Measurements from ENCODE around the gene IFNL2. TPM values are rescaled to one million over a fixed set of nuclear protein-coding genes. Genes with fewer than 3 reads are reported as not detected.

IFNL2 gene
- total RNA-seq, 1 donor from 2014 or later = not detected

DNA sequence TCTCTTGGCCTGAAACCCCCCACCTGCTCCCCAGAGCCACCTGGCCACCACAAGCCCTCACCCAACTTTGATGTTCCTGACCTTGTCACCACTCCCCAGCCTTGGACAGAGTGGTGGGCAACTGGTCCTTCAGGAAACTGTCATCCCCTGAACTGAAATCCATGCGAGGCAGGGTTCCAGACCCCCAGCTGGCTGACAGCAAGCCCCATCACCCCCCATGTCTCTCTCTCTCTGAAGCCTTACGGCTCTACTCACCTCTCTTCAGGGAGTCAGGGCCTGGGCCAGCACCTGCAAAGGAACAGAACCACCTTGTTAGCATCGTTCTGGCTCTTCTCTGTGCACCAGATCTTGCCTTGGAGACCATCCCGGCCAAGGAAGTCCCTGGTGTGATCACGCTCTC lies 49.9 kb downstream of the IFNL2 start:
- TF ChIP-seq CTCF (IDR thresholded peaks at IDR 0.05; ENCODE audit: insufficient read depth, low read length, severe bottlenecking) = no peak
- Histone ChIP-seq H3K36me3 (ENCODE audit: control insufficient read depth, insufficient read depth, low read length) (no peaks in the 10 kb centered on the region), H3K27me3 (ENCODE audit: control insufficient read depth, insufficient read depth, low read length) (peaks cover 3% of the 10 kb centered on the region), H3K4me3 (ENCODE audit: low read depth, low read length) (no peak overlapping the region)
- DNase-seq (ENCODE audit: low read depth) (no peak), FAIRE-seq (no peak)

DNA sequence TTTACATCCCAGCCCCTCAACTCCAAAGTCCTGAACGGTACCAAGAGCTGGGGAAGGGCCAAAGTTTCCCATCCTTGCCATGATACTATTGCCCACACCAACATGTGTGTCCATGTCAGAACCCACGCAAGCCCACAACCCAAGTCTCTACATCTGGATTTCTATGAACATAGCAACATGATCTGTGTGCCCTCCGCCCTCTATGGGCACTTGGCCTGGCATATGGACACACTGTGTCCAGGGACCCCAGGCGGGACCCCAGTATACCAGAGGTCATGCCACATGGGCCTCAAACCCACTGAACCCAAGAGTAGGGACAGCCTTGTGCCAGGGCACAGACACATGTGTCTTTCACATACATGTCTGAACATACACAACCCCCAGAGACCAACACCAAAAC lies 50.5 kb downstream of the IFNL2 start:
- Histone ChIP-seq H3K36me3 (ENCODE audit: control insufficient read depth, insufficient read depth, low read length) (no peaks in the 10 kb centered on the region), H3K4me3 (ENCODE audit: low read depth, low read length) (no peak overlapping the region), H3K27me3 (ENCODE audit: control insufficient read depth, insufficient read depth, low read length) (peaks cover 3% of the 10 kb centered on the region)
- no peak for TF ChIP-seq CTCF (IDR thresholded peaks at IDR 0.05; ENCODE audit: insufficient read depth, low read length, severe bottlenecking)
- peak; percentile 76 for FAIRE-seq
- no peak for DNase-seq (ENCODE audit: low read depth)

- DNase-seq (ENCODE audit: low read depth) (no peak), FAIRE-seq (peak; percentile 94)
- Histone ChIP-seq H3K27me3 (ENCODE audit: control insufficient read depth, insufficient read depth, low read length) (peaks cover 3% of the 10 kb centered on the region), H3K4me3 (ENCODE audit: low read depth, low read length) (no peak overlapping the region), H3K36me3 (ENCODE audit: control insufficient read depth, insufficient read depth, low read length) (no peaks in the 10 kb centered on the region)
- TF ChIP-seq CTCF (IDR thresholded peaks at IDR 0.05; ENCODE audit: insufficient read depth, low read length, severe bottlenecking) = no peak
Observed at GRCh38 chr19:39319098-39319891, 51.1 kb downstream of the IFNL2 start.

Other genes starting within 250 kb of the IFNL2 start
- gene FBXO27, start 235.8 kb upstream of the IFNL2 start, total RNA-seq = 5.3 and 5.8 TPM in 2 replicates
- gene ACP7, start 184.0 kb upstream of the IFNL2 start, total RNA-seq = 0.53 and 0.77 TPM in 2 replicates
- gene PAK4, start 142.6 kb upstream of the IFNL2 start, total RNA-seq = 4.5 and 6.8 TPM in 2 replicates
- gene NCCRP1, start 71.4 kb upstream of the IFNL2 start, total RNA-seq = 9.5 and 22.4 TPM in 2 replicates
- not detected in 2 replicates for gene SYCN, start 64.1 kb upstream of the IFNL2 start, total RNA-seq
- not detected in 2 replicates for gene IFNL3, start 23.4 kb upstream of the IFNL2 start, total RNA-seq
- not detected in 2 replicates for gene IFNL4, start 19.5 kb upstream of the IFNL2 start, total RNA-seq
- not detected in 2 replicates for gene IFNL1, start 28.0 kb downstream of the IFNL2 start, total RNA-seq
- under 0.01 TPM in 2 replicates for gene LRFN1, start 52.5 kb downstream of the IFNL2 start, total RNA-seq
- not detected in 2 replicates for gene GMFG, start 67.6 kb downstream of the IFNL2 start, total RNA-seq
- gene SAMD4B, start 74.0 kb downstream of the IFNL2 start, total RNA-seq = 19.2 and 38.7 TPM in 2 replicates
- gene PAF1, start 122.7 kb downstream of the IFNL2 start, total RNA-seq = 31.6 and 59.9 TPM in 2 replicates
- 6.8 and 7.7 TPM in 2 replicates for gene MED29, start 123.0 kb downstream of the IFNL2 start, total RNA-seq
- 3.4 and 5.0 TPM in 2 replicates for gene ZFP36, start 138.5 kb downstream of the IFNL2 start, total RNA-seq
- gene PLEKHG2, start 144.3 kb downstream of the IFNL2 start, total RNA-seq = 3.3 and 5.3 TPM in 2 replicates
- 75.3 and 94.3 TPM in 2 replicates for gene RPS16, start 167.6 kb downstream of the IFNL2 start, total RNA-seq
- 41.9 and 48.1 TPM in 2 replicates for gene SUPT5H, start 177.2 kb downstream of the IFNL2 start, total RNA-seq
- 84.2 and 99.5 TPM in 2 replicates for gene TIMM50, start 212.4 kb downstream of the IFNL2 start, total RNA-seq
- 0.26 TPM in 1 of 2 replicates, not detected in the other for gene DLL3, start 230.6 kb downstream of the IFNL2 start, total RNA-seq
- not detected in 2 replicates for gene SELENOV, start 246.7 kb downstream of the IFNL2 start, total RNA-seq

Measured in bronchial epithelial cell (primary cell).